ENCODE results near the gene CHTOP.

Gene CHTOP

GRCh38 chr1:153610334-153610733 is 23.5 kb upstream of the CHTOP start (continued):
- TF ChIP-seq CREB5 (CRISPR knock-in tag; IDR thresholded peaks at IDR 0.05; ENCODE audit: low read depth) (no peak), OSR1 (CRISPR knock-in tag; IDR thresholded peaks at IDR 0.05) (no peak), POU6F1 (CRISPR knock-in tag; IDR thresholded peaks at IDR 0.05; ENCODE audit: borderline replicate concordance, low read depth) (no peak)

- no peak for ATAC-seq
- TF ChIP-seq CREB5 (CRISPR knock-in tag; IDR thresholded peaks at IDR 0.05; ENCODE audit: low read depth) (no peak), ESRRG (CRISPR knock-in tag; IDR thresholded peaks at IDR 0.05) (no peak), ZNF8 (CRISPR knock-in tag; IDR thresholded peaks at IDR 0.05) (no peak), BACH2 (CRISPR knock-in tag; IDR thresholded peaks at IDR 0.05; ENCODE audit: borderline replicate concordance) (no peak), ZNF70 (CRISPR knock-in tag; IDR thresholded peaks at IDR 0.05) (no peak), TOX (CRISPR knock-in tag; IDR thresholded peaks at IDR 0.05; ENCODE audit: borderline replicate concordance) (no peak), ZFP30 (CRISPR knock-in tag; IDR thresholded peaks at IDR 0.05) (no peak), ZNF565 (CRISPR knock-in tag; conservative IDR thresholded peaks at IDR 0.05; ENCODE audit: low read depth) (no peak), ARNTL (CRISPR knock-in tag; IDR thresholded peaks at IDR 0.05; ENCODE audit: borderline replicate concordance, low read depth) (no peak), ZC3H10 (CRISPR knock-in tag; IDR thresholded peaks at IDR 0.05) (no peak), PPARA (CRISPR knock-in tag; IDR thresholded peaks at IDR 0.05; ENCODE audit: borderline replicate concordance) (no peak), ZFP3 (CRISPR knock-in tag; IDR thresholded peaks at IDR 0.05) (no peak)
Observed at GRCh38 chr1:153610811-153611301, 23.0 kb upstream of the CHTOP start.

GRCh38 chr1:153611356-153611755 is 22.5 kb upstream of the CHTOP start:
- no peak for ATAC-seq
- TF ChIP-seq ZNF70 (CRISPR knock-in tag; IDR thresholded peaks at IDR 0.05) (no peak), RARB (CRISPR knock-in tag; IDR thresholded peaks at IDR 0.05) (no peak), ZC3H10 (CRISPR knock-in tag; IDR thresholded peaks at IDR 0.05) (no peak), SNAI2 (CRISPR knock-in tag; IDR thresholded peaks at IDR 0.05) (no peak), CSDC2 (CRISPR knock-in tag; IDR thresholded peaks at IDR 0.05) (no peak), ZFP3 (CRISPR knock-in tag; IDR thresholded peaks at IDR 0.05) (no peak), TSHZ2 (CRISPR knock-in tag; IDR thresholded peaks at IDR 0.05) (no peak), PPARA (CRISPR knock-in tag; IDR thresholded peaks at IDR 0.05; ENCODE audit: borderline replicate concordance) (no peak), PATZ1 (CRISPR knock-in tag; IDR thresholded peaks at IDR 0.05; ENCODE audit: borderline replicate concordance) (no peak), GLIS3 (CRISPR knock-in tag; IDR thresholded peaks at IDR 0.05) (no peak), ISL1 (CRISPR knock-in tag; IDR thresholded peaks at IDR 0.05) (no peak), BACH2 (CRISPR knock-in tag; IDR thresholded peaks at IDR 0.05; ENCODE audit: borderline replicate concordance) (no peak), ZNF565 (CRISPR knock-in tag; conservative IDR thresholded peaks at IDR 0.05; ENCODE audit: low read depth) (no peak), POU6F1 (CRISPR knock-in tag; IDR thresholded peaks at IDR 0.05; ENCODE audit: borderline replicate concordance, low read depth) (no peak), TCF4 (CRISPR knock-in tag; IDR thresholded peaks at IDR 0.05; ENCODE audit: borderline replicate concordance) (no peak)
